AG08395 (cell line): ENCODE results near the gene EPB41L4A.
A peak's percentile ranks its signal among the peaks of the same experiment; 100 is the strongest.
"Not testable (repeated sequence)": the region's sequence is repeated elsewhere in the genome, so short reads cannot be mapped to it uniquely, and the experiment has no call there.

Experiments
- DNase-seq: peaks from one replicate; pipeline ENCODE4 v3.0.0; 2012; ENCODE audit warnings: mixed read lengths, low spot score

Gene EPB41L4A

DNA sequence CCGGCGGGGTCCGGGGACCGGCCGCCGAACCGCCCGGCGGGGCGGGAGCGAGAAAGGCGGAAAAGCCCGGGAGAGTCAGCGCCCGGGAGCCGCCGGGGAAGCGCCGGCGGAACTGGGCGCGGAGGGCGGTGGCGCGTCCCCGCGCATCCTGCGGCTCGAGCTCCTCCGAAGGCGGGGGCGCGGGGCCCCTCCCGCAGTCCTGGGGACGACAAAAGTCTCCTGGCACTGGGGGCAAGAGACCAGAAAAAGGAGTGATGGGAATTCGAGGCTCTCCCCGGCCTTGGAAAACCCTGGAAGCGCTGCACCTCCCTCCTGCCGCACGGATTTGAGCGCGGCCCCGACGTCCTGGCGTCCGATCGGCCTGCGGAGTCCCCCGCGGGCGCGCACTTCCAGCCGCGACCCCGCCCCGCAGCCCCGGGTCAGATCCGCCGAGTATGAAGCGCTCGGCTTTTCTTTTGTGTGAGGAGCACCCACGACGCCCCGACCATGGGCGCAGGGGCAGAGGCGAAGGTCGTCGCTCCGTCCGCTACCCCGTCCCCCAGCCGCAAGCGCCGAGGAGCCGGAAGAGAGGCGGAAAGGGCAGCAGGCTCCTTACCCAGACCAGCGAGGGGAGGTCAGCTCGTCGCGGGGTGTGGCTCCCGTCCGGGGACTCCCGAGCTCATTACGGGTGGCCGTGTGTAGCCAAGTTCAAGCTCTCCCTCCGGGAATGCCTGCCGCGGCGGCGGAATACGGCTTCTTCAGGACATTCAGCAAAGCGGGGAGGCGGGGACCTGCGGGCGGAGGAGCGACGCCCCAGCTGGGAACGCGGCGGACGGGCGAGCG lies at the start of gene EPB41L4A:
TSS of gene EPB41L4A (minus strand) at position 114 of the 822 bp plus-strand sequence. CDS start 238 bp downstream, outside the sequence.
- no peak for DNase-seq

DNA sequence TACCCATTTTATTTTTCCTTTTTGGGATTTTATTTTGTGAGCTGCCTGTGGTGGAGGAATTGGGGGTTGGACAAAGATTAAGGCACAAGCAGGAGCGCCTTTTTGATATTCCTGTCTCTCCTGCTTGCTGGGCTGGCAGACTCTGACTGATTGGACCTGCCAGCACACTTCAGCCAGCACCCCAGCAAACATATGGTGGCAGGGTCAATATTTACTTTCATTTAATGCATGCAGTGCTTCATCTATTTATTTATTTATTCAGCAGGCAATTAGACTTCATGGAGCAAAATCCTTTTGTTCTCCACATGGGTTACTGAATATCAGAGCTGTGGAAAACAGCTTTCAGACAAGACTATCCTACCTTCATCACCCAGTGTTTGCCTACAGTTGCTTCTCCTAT lies 48.4 kb upstream of the EPB41L4A start:
- DNase-seq, result no peak

DNA sequence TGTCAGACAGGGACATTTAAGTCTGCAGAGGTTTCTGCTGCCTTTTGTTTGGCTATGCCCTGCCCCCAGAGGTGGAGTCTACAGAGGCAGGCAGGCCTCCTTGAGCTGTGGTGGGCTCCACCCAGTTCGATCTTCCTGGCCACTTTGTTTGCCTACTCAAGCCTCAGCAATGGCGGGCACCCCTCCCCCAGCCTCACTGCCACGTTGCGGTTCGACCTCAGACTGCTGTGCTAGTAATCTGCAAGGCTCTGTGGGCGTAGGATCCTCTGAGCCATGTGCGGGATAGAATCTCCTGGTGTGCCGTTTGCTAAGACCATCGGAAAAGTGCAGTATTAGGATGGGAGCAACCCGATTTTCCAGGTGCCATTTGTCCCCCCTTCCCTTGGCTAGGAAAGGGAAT lies 47.2 kb upstream of the EPB41L4A start:
- DNase-seq, result not testable (repeated sequence)

DNA sequence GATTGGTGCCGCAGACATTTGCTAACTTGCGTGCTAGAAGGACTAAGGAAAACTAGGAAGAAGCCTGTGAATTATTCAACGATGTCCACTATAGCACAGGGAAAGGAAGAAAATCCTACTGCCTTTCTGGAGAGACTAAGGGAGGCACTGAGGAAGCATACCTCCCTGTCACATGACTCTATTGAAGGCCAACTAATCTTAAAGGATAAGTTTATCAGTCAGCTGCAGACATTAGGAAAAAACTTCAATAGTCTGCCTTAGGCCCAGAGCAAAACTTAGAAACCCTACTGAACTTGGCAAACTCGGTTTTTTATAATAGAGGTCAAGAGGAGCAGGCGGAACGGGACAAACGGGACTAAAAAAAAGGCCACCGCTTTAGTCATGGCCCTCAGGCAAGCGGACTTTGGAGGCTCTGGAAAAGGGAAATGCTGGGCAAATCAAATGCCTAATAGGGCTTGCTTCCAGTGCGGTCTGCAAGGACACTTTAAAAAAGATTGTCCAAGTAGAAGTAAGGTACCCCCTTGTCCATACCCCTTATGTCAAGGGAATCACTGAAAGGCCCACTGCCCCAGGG lies 28.2 kb upstream of the EPB41L4A start:
- not testable (repeated sequence) for DNase-seq

DNA sequence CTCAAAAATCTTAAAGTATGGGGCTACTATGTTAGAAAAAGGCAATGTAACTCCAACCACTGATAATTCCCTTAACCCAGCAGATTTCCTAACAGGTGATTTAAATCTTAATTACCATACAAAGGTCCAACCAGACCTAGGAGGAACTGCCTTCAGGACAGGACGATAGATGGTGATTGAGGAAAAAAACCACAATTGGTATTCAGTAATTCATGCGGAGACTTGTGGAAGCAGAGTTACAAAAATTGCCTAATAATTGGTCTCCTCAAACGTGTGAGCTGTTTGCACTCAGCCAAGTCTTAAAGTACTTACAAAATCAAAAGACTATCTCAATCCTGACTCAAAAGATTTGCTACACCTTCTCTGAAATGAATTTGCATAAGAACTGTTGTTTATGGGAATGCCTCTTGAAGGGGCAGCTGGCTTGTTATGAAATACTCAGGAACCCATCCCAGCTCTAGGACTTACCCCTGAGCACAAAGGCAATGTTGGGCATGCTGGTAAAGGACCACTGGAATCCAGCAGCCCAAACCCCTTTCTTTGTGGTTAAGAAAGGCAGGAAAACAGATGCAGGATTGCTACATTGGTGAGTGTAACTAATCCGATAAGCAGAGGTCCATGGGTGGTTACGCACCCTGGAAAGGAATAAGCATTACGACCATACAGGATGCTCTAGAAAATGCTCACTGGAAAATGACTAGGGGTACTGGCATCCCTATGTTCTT lies 26.7 kb upstream of the EPB41L4A start:
- no peak for DNase-seq

DNA sequence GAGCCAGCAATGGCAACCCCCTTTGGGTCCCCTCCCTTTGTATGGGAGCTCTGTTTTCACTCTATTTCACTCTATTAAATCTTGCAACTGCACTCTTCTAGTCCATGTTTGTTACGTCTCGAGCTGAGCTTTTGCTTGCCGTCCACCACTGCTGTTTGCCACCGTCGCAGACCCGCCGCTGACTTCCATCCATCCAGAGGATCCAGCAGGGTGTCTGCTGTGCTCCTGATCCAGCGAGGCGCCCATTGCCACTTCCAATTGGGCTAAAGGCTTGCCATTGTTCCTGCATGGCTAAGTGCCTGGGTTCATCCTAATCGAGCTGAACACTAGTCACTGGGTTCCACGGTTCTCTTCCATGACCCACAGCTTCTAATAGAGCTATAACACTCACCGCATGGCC lies 24.9 kb upstream of the EPB41L4A start:
- DNase-seq, result not testable (repeated sequence)

DNA sequence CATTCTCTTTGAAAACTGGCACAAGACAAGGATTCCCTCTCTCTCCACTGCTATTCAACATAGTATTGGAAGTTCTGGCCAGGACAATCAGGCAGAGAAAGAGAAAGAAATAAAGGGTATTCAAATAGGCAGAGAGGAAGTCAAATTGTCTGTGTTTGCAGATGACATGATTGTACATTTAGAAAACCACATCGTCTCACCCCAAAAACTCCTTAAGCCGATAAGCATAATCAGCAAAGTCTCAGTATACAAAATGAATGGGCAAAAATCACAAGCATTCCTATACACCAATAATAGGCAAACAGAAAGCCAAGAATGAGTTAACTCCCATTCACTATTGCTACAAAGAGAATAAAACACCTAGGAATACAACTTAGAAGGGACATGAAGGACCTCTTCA lies 21.0 kb upstream of the EPB41L4A start:
- DNase-seq, result no peak

- no peak for DNase-seq
These were observed 17.1 kb upstream of the EPB41L4A start for GRCh38 chr5:112436144-112436543.

DNA sequence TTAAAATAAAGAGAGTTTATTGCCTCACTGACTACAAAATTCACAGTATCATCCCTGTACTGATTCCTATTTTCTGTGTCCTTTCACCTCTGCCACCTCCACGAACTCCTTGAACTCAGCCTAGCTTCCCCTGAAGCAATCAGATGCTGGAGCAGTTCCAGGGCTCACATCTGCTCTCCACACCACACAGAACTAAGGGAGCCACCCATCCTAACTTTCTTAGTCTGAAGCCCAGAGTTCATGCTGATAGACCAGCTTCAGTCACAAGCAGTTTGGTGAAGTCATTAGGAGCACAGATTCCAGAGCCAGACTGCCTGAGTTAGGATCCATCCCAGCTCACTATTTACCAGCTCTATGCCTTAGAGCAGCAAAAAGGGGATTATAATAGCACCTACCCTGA lies 15.6 kb upstream of the EPB41L4A start:
- DNase-seq, result no peak

- not testable (repeated sequence) for DNase-seq
These were observed 7.1 kb upstream of the EPB41L4A start for GRCh38 chr5:112426202-112426601.

DNA sequence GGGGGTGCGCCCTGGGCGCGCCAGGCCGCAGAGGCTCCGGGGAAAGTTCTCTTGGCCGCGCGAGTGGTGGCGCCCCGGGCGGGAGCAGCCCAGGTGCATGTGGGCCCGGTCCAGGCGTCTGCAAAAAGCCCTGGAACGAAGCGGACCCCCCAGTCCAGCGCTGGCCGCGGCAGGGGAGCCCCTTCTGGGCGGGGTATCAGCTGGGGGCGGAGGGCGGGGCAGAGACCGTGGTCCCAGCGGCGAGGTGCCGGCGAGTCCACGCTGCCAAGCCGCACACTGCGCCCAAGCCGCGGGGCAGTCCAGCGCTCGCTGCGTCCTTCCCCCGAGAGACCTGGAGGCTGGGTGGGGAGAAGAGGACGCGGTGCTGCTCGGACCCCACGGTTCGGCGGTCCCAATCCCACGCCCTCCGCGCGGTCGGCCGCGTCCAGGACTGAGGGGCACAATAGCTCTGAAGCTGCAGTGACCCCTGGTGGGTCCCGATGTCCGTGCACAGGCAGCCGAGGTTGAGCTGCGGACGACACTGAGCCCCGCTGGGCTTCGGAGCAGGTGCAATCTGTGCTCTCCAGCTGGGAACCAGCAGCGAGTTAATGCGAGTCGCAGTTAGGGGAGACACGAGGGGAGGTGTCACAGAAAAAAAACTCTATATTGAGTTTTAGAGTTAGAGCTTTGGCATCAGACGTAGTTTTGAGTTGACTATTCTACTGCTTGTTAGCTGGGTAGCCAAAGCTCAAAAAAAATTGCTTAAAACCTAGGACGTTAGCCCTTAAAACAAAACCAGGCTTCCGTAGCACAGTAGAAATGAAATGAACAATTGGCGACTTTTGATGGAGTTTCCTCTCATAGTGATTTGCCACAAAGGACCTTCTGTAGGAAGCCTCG lies 1.1 kb upstream of the EPB41L4A start:
- peak; percentile 68 for DNase-seq

DNA sequence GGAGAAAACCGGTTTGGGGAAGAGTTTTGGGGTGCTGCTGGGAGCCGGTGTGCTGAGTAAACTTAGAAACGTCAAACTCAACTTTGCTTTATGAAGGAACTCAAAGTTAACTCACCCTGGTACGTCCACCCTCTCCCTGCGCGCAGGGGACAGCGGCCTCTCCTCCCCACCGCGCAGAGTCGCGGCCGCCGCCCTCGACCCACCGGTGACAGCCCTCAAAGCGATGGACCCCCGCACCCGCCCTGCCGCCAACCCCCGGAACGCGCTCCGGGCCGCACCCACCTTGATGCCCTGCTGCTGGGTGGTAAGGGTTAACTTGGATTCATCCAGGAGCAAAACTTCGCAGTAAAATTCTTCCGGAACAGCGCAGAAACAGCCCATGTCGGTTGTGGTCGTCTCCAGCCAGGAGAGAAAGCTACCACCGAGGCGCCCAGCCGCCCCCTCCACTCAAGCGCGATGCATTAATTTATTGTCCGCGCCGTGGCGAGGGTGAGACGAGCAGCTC lies 366 bp downstream of the EPB41L4A start:
- no peak for DNase-seq

DNA sequence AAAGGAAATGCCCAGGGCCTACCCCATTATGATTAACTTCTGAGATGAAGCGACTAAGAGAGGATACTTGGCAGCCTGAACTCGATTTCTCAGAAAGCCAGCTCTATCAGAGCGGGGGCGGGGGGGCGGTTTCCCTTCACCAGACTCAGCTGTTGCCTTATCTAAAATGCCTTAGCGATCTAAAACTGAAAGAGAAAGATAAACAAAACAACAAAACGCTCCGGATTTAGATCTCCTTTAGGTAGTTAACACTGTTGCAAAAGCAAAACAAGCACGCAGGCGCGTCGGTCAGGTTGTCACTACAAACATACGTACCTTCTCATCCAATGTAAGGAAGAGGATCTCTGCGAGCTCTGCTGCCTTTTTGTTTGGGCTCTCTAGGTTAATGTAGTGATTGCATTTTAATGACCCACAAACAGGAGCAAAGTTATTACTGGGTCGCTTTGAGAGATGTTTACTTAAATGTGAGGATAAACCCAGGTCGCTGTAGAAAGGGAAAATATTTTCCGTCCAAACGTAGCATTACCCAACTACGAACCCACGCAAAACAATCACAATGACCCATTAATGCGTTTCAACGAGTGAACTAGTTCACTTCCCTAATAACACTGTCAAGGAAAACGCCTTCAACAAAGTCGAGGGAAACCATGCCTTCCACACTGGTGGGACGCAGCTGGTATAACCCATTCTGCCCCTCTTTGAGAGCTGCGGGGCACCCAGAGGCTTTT lies 982 bp downstream of the EPB41L4A start:
- DNase-seq, result no peak

GRCh38 chr5:112415552-112415951 lies 3.5 kb downstream of the EPB41L4A start:
- no peak for DNase-seq

GRCh38 chr5:112413611-112414010 lies 5.5 kb downstream of the EPB41L4A start:
- no peak for DNase-seq

DNA sequence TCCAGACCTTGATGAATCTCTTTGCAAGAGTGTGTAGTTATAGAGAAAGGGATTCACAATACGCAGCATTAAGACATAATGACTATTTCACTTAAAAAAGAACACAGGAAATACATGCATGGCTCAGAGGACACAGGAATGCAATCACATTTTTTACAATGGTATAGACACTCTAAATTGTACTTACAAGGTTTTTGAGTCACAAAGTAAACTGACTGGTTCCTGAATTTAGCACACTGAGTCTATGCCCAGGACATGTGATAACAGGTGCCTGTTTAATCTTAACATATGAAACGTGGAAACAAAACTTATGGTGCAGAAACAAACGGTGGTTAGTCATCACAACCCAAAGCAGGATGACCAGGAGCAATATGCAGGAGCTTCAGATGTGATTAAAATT lies 6.7 kb downstream of the EPB41L4A start:
- DNase-seq, result no peak

- DNase-seq, result no peak
These were observed 7.2 kb downstream of the EPB41L4A start for GRCh38 chr5:112411903-112412302.

DNA sequence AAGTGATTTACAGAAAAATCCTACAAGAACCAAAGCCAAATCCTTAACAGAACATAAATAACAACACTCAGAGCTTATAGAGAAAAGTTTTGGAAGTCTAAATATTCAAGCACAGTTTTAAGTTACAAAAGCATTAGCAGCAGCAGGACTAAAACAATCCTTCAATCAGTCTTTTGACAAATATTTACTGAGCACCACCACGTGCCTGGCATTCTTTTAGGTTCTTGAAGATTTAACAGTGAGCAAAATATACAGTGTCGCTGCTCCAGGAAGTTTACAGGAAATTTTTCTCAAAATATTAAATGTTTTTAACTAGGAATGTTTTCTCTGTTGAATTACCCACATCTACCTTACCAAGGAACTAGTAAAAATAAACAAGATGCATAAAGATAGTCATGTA lies 11.4 kb downstream of the EPB41L4A start:
- no peak for DNase-seq

DNA sequence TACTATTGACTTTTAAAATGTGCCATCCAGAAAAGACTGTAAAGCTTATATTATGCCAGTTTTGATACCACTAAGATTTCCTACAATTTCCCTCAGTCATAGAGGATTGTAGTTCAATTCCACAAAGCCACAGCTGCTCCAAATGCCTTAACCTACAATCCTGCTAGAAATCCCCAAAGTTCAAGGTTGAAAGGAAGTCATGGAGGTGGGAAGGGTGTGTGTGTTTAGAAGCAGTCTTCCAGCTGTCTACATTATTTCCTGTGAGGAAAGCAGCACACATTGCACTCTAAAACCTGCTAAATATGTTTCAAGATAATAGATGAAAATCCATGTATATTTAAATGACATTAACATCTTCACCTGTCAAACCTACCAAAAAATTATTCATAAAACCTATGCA lies 11.8 kb downstream of the EPB41L4A start:
- no peak for DNase-seq

- DNase-seq, result no peak
These were observed 16.0 kb downstream of the EPB41L4A start for GRCh38 chr5:112403069-112403468.

DNA sequence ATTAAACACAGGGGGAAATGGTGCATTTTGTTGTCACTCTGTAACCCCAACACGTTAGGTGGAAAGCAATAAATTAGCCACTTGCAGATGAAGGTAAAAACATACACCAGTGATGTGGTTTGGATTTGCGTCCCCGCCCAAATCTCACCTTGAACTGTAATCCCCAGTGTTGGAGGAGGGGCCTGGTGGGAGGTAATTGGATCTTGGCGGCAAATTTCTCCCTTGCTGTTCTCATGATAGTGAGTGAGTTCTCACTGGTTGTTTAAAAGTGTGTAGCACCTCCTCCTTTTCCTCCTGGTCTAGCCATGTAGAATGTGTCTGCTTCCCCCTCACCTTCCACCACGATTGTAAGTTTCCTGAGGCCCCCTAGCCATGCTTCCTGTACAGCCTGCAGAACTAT lies 17.2 kb downstream of the EPB41L4A start:
- no peak for DNase-seq
